GM21447 (cell line): Measurements from ENCODE around the gene IBTK.
"Not testable (repeated sequence)": the region's sequence is repeated elsewhere in the genome, so short reads cannot be mapped to it uniquely, and the experiment has no call there.

Source experiments
- ATAC-seq: cut with Tn5 transposase; IDR thresholded peaks from one replicate; pipeline ENCODE4 v1.9.1; 2021; ENCODE audit not compliant: unreplicated experiment

IBTK gene

DNA sequence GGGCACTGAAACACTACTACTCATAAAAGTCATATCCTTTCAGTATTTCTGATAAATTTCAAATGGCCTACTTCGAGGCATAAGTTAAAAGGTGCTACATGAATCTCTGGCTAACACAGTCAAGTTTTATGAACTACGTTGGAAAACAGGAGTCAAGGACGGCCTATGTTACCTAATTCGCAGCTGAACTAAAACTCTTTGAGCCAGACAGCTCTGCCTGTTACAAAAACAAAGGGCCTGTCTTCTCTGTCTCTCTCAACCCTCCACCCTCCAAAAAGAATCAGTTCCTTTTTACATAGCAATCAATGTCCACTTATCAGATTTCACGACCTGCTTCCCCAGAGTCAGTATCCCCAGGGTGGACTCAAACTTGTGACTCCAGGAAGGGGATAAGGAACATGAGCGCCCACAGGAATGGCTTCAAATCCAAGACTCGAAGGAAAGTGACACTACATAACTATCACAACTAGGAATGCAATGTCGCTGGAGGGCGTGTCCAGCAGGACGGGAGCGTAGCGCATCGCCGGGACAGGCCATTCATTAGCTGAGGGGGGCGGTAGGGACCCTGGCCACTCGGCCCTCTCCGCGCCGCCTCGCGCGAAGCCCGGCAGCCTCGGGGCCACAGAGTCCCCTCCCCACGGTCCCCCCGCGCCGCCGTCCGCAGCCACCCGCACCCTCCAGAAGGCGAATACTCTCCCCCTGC lies 591 bp downstream of the IBTK start:
- peak; percentile 37 for ATAC-seq

DNA sequence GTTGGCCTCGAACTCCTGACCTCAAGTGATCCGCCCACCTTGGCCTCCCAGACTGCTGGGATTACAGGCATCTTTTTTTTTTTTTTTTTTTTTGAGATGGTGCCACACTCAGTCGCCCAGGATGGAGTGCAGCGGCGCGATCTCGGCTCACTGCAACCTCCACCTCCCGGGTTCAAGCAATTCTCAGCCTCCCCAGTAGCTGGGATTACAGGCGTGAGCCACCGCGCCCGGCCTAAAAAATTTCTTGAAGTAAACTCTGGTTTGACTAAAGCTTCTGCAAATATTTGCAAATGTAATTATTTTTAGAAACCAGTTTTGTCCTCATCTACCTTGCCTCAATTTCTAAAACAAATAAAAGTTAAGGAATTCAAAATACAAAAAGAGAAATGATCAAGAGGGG lies 1.2 kb downstream of the IBTK start:
- no peak for ATAC-seq

DNA sequence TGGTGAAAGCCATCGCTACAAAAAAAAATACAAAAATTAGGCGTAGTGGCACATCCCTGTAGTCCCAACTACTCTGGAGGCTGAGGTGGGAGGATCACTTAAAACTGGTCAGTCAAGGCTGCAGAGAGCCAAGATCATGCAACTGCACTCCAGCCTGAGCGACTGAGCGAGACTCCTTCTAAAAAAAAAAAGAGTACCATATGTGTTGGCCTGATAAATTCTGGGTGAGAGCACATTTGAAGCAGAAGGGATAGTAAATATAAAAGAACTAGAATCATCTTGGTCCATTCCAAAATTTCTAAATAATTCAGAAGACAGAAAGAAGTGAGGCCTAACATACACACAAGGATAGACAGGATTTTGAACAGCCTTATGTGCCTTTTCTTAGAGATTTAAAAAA lies 2.2 kb downstream of the IBTK start:
- ATAC-seq = no peak

DNA sequence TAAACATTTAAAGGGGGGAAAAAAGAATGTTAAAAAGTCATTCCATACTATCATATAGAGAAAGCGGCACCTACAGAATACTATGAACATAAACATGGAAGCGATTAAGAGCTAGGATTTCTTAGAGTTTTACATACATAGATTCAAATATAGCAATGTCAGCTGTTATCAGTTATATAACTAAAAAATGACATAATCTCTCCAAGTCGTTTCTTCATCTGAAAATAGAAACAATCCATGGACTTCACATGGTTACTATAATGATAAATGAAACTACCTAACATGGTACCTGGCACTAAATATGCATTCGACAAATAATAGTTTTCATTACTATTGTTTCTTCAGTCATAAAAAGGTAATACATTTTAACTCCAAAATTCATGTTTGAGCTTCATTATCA lies 3.7 kb downstream of the IBTK start:
- ATAC-seq = no peak

DNA sequence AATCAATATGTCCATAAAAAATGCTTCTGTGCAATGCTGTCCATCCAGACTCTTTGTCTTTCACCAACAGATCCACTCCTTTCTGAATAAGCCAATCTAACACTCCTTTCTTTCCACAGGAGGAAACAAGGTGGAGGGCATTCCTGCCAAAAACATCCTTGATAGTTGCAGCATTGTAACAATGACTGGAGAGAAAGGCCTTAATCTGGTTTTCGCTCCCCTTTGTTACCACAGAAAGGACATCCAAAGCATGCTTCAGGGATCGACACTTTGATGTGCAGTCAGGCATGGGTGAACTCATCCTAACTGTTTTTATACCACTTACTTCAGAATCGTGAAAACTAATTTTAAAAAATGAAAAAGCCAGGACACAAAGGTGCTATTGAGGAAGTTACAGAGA lies 7.4 kb downstream of the IBTK start:
- ATAC-seq = no peak

DNA sequence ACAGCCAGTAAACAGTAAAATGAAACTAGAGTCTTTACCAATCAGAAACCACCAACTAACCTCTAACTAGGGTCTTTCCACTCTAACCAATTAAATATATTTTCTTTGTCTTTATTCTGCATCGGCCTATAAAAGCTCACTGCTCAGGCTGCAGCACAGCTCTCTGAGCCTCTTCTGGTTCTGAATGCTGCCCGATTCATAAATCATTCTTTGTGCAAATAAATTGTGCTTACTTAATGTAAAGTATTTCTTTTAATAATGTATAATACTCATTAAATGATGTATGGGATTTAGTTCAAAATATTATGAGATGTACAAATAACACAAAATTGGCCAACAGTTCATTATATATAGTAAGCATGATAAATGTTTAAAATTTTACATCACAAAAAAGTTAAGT lies 7.9 kb downstream of the IBTK start:
- ATAC-seq = no peak

DNA sequence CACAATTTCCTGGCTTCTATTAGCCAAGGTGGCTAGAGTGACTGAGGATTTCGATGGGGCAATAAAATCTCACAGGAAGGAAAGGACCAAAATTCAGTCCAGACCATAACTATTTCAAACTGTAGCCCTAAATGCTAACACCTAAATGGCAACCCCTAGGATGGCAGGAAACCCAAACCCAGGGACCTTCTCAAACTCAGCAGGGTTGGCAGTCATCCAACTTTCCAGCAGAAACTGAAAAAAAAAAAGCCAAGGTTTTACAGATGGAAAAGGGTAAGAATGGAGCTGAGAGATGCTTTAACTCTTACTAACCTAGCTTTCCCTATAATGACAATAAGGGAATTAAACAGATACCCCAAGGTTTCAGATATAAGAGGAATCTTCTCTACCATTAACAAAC lies 10.5 kb downstream of the IBTK start:
- ATAC-seq = no peak

DNA sequence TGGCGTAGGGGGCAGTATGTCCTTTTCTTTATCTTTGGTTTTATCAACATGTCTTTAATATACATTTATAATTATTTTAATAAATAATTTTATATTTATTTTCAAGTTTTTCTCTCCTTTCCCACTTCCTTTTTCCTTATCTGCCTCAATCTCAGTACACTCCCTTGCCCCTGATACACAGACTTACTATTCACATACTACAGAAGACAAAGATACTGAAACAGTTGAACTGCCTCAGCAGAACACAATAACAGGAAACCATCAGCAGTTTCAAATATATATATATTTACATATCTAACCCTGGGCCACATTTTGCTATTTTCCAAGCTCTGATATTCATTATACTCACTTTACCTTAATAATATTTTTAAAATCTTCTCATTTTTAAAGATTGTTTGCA lies 19.8 kb downstream of the IBTK start:
- ATAC-seq = peak; percentile 98

DNA sequence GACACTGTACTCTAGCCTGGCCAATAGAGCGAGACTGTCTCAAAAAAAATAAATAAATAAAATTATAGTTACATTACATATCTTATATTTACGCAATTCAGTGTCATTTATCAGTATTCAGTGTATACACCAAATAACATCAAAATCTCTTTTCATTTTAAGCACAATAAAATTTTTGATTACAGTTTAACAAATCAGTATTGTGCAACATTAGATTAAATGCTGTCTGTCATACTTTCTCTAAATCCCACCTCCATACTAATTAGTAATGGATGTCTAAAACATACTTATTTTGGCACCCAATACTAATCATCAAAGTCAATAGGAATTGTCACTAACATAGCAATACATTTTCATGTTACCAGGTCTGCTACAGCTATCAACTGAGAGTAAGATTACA lies 27.4 kb downstream of the IBTK start:
- ATAC-seq = no peak

DNA sequence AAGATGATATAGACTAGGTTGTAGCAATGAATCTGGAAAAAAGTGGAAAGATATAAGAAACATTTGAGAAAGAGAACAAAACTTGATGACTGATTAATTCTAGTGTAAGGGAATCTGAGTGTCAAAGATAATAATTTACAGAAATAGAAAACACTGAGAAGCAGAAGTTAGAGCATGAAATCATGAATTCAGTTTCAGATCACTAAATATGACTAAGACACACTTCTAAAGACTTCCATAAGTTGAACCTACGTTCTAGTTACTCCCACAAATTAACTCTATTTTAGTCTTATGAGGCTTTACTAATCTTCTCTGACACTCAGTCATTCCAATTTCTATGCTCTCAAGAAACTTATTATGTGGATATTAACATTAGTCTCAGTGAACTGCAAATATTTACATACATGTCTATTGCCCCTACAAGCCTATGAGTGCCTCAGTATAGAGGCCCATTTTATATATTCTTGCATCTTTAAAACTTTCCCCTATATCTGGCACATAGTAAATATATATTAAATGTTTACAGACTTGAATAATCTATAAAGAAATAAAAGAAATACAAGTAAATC lies 30.4 kb downstream of the IBTK start:
- peak; percentile 94 for ATAC-seq

DNA sequence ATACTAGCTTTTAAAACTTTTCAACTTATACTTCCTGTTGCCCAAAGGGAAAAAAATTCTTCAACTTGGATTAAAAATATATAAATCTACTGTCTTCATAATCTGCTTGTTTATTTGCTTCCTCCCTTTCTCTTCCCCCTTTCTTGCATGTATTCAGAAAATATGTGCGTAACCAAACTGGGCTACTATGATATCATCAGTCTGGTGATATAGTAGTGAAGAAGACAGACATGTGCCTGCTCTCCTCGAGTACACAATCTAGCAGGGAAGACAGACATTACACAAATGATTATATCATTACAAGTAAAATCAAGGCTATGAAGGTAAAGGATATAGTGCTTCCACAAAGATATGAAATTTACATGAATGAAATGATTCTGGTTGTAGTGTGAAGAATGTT lies 31.0 kb downstream of the IBTK start:
- no peak for ATAC-seq

DNA sequence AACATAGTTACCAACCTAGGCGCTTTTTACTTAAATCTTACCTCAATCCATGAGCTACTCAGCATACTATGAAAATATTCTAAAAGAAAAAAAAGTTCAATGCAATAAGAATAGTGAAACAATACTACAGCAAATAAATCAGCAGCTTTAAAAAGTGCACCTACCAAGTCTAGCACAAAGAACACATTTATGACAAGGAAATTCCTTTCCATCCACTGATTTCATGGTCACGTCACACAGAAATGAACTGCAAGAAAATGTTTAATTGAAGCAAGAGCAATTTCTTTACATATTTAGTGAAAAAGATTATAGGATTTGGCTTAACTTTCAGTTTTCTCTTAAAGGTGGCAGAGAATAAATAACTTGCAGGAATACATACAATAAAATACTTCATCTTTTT lies 36.2 kb downstream of the IBTK start:
- ATAC-seq = no peak

DNA sequence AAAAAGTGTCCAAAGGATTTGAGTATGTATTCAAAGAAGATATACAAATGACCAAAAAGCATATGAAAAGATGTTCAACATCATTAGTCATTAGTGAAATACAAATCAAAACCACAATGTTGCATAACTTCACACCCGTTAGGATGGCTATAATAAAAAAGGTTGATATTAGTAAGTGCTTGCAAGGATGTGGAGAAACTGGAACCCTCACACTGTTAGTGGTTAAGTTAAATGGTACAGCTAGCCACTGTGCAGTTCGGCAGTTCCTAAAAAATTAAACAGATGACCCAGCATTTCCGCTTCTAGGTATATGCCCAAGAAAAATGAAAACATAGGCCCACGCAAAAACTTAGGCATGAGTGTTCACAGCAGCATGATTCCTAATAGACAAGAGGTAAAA lies 38.6 kb downstream of the IBTK start:
- no peak for ATAC-seq

DNA sequence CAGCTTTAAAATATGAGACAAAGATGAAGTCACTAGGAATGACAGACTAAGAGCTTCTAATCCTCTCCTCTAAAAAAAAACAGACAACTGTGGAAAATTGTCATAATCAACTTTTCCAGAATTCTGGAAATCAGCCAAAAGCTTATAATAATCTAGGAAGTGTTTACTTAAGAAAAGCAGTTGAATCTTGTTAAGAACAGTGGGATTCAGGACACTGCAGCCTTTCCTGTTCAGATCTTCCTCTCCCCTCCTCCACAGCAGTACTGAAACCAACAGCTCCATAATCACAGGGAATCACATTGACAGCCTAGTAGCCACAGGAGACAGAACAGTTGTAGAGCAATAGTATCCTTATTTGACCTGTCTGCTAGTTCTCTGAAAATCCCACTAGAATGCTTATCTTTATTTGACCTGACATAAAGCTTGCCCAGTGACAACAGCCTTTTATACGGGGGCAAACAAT lies 41.6 kb downstream of the IBTK start:
- no peak for ATAC-seq

DNA sequence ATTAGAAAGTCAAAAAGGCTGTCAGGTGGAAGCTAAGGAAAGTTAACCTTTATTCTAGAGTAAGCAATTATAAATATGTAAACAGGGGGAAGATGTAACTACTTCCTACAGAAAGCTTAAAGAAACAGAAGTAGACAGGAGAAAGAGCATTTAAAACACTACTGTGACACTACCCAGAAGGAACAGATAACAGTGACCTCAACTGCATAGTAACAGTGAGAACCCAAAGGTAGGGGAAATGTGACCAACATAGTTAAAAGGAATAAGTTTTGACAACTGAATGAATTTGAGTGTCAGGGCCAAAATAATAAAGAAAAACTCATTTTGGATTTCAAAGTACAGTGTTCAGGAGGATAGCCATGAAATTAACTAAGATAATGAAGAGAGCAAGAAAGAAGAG lies 43.5 kb downstream of the IBTK start:
- no peak for ATAC-seq

DNA sequence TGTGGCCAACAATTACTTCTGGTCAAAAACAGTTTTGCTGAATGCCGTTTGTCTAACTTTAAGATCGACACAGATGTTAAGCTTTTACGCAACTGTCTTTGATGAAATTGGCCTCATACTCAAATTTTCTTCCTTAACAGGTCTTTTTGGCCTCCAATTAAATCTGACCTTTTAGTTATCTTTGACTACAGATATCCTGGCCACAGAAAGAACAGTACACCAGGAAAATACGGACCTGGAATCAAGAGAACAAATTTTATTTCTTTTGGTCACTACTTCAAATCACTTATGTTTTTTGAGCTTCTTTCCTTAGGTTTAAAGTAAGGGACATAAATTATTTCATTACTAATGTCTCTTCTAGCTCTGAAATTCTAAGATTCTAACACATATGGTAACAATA lies 49.8 kb downstream of the IBTK start:
- no peak for ATAC-seq

DNA sequence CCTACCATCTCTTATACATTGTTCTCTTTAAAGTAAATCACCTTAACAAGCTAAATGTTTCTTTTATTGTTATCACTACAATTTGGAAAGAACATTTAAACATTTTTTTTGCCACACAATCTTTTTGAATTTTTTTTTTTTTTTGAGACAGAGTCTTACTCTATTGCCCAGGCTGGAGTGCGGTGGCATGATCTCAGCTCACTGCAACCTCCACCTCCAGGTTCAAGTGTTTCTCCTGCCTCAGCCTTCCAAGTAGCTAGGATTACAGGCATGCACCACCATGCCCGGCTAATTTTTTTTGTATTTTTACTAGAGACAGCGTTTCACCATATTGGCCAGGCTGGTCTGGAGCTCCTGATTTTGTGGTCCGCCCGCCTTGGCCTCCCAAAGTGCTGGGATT lies 50.3 kb downstream of the IBTK start:
- ATAC-seq = not testable (repeated sequence)

DNA sequence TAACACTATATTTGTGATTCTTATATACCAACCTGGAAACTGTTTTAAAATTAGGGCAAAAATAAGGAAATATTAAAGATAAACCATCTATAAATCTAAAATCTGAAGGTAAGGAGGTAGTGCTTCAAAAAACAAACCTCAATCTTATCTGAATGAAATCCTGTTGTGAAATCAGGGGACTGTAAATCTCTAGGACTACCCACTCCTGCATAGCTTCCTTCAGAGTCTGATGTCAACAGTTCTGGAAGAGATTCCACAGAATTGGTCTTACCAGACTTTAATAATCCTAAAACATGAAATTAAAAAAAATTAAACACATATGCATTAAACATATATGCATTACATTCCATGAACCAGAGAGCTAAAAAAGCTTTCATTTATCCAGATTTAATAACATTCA lies 51.4 kb downstream of the IBTK start:
- ATAC-seq = no peak

DNA sequence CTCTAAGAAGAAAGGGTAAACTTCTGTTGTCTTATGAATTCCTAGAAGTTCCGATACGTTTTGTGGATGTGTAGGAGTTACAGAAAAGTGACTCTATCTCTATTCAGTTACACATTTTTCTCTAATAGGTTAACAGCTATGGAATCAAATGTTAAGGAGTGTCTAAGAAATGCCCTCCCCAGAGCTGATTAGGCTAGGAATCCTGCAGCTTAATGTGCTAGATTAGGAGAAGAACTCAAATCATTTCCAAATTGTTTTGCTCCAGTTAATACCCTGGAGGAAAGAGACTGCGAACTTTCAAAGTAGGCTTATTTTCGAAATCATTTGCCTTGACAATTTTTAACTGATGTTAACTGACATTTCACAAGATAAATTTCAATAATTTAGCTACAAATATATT lies 51.9 kb downstream of the IBTK start:
- ATAC-seq = no peak

DNA sequence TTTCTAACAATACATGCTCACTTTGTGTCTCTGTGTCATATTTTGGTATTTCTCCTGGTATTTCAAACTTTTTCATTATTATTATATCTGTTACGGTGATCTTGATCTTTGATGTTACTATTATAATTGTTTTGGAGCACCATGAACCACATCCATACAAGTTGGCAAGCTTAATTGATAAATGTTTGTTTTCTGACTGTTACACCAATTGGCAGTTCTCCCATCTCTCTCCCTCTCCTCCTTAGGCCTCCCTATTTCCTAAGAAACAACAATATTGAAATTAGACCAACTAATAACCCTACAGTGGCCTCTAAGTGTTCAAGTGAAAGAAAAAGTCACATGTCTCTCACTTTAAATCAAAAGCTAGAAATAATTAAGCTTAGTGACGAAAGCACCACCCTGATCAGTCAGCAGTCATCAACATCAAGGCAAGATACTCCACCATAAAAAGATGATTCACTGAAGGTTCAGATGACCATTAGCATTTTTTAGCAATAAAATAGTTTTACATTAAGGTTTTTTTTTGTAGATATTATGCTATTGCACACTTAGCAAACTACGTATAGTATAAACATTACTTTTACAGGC lies 61.5 kb downstream of the IBTK start:
- no peak for ATAC-seq

DNA sequence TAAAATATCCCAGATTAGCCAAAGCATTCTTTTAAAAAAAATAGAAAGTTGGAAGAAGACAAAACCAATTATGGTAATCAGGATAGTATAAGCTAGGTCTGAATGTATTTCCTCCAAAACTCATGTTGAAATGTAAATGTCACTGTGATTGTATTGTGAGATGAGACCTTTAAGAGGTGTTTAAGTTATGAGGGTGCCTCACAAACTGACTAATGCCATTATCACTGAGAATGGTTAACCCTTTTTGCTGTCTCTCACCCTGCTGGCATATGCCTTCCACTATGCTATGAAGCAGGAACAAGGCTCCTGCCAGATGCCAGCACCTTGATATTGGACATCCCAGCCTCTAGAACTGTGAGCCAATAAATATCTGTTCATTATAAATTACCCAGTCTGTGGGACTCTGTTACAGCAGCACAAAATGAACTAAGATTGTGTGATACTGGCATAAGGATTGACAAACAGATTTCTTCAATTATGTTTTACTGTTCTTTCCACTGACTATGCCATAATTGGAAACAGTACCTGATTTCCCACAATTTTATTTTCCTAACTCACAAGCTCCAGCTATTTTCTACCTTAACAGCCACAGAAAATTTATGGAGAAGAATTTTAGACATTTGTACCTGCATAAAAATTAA lies 63.8 kb downstream of the IBTK start:
- ATAC-seq = no peak

DNA sequence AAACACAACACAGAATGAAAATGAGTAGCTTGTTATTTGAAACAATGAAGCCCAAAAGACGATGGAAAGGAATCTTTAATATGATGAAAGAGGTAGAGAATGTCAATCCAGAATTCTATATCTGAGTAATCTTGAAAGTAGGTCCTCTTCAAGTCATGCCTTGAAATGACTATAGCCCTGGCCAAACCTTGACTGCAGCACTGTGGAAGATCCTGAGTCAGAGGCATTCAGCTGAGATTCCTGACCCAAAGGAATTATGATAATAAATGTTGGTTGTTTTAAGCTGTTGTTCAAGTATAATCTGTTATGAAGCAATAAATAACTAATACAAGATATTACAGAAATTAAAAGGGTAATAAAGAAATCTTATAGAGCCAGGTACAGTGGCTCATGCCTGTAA lies 64.8 kb downstream of the IBTK start:
- ATAC-seq = no peak
